Stimulated activated naive CD8-positive, alpha-beta T cell treated with anti-CD3 and anti-CD28 coated beads, Interleukin-15, Interleukin-2, amounts not matched to agents 100 U/mL and 50 U/mL, for 24 hours (primary cell): ENCODE measurements around the gene NUP214.
"Not testable (repeated sequence)": the region's sequence is repeated elsewhere in the genome, so short reads cannot be mapped to it uniquely, and the experiment has no call there.

Source experiments
- ATAC-seq: fragments of 150-1000 bp; cut with Tn5 transposase; one replicate; pipeline ENCODE4 v1.10.0; 2021
- DNase-seq: peaks from one replicate; pipeline ENCODE4 v3.0.0; 2021

The NUP214 gene

GRCh38 chr9:131197160-131197911 is 72.0 kb downstream of the NUP214 start:
- no peak for DNase-seq
- no peak for ATAC-seq

- ATAC-seq (no peak), DNase-seq (no peak)
Measured at GRCh38 chr9:131198041-131198715, 72.8 kb downstream of the NUP214 start.

DNA sequence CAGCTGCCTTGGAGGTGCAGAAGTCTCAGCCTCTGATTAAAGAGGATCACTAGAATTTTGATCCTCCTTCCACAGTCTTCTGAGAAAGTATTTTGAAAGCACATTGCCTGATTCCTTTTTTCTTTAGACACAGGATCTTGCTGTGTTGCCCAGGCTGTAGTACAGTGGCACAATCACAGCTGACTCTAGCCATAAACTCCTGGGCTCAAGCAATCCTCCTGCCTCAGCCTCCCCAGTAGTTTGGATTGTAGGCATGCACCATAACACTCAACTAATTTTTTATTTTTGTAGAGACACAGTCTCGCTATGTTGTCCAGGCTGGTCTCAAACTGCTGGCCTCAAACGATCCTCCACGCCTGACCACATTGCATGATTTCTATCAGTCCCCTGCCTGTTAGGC is 76.5 kb downstream of the NUP214 start:
- no peak for DNase-seq
- no peak for ATAC-seq

DNA sequence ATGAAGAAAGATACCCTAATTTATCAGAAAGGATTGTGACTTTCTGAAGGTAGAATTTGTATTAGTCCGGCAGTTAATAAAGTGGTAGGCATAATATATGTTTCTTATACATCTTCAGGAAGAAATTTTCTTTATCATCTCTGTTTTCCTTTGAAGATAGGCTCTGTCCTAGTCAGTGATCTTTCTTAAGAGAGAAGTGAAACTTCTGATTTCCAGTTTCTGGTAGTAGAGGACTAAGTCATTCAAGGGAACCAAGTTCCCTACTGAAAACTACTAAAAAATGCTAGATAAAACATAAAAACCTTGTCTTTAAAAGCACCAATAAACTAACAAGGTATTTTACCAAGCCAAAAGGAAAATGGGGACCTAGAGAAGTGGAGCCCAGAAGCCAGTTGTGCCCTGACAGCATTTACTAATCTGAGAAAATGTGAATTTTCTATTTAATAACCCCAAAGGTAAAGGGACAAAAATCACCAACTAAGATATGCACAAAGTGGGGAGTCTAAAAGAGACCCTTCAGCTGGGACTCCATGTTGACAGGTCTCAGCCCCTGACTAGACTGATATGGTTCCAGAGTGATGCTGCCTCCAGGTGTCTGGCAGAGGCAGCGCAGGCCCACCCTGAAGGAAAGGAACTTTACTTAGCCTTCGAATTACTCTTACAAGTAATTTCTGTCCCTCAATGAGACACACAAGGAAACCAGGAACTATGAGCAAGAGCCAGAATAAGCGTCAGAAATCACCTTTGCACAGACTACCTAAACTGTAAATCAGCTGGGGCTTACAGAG is 78.2 kb downstream of the NUP214 start:
- ATAC-seq (no peak), DNase-seq (no peak)

GRCh38 chr9:131204285-131204684 is 78.9 kb downstream of the NUP214 start:
- ATAC-seq (no peak), DNase-seq (no peak)

GRCh38 chr9:131206495-131206894 is 81.1 kb downstream of the NUP214 start:
- DNase-seq (no peak), ATAC-seq (no peak)

- ATAC-seq, DNase-seq: not testable (repeated sequence)
Measured at GRCh38 chr9:131211920-131212319, 86.5 kb downstream of the NUP214 start.

DNA sequence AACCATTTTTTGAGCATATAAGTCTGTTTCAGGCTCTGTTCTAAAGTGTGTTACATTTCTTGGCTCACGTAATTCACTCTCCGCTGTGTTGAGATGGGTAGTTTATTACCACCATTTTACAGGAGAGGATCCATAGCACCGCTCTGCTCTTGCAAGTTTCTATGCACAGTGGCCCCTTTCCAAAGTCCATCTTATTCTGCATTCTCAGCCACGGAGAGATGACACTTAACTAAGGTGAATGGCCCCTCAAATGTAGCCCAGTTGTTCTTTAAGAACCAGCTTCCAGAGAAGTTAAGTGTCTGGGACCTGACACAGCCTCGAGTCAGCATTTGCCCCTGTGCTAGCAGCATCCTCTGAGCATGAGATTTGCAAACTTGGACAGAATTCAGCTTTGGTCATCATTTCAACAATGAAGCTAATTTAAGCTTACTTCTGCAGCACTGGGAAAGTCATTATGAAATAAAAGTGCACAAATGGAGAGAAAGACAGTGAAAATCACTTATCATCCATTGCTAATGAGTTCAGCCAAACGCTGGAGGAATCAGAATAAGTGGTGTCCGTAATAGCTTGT is 89.0 kb downstream of the NUP214 start:
- no peak for DNase-seq
- no peak for ATAC-seq

DNA sequence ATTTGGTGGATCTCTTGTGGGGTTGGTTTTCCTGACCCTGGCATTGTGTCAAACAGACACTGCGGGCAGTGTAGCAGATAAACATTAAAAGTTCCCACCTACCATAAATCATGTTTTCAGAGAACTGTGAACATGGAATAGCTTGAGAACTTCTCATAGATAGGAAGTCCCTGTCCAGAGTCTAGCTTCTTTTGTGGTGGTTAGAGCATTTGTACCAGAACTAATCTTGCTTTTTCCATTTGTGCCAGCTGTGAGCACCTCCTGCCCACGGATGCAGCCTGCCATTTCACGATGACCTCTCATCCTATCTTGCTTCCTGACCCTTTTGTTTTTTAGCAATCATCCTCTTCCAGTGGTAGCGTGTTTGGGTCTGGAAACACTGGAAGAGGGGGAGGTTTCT is 89.5 kb downstream of the NUP214 start:
- DNase-seq (no peak), ATAC-seq (no peak)

DNA sequence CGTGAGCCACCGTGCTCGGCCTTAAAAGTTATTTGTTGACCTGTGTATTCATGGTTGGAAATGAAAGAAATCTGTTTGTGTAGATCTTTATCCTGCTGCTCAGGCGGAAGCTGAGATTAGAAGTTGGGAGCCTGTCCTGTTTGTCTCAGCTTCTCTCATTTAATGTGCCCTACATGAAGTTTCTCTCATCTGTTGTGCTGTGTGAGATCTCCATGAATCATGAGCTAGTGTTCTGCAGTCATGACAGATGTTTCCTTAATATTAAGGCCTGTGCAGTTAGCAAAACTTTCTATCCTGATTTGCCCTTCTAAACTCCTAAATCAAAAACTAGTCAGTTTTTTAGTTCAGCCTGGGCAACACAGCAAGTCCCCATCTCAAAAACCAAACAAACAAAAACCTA is 91.4 kb downstream of the NUP214 start:
- no peak for DNase-seq
- ATAC-seq: no peak

DNA sequence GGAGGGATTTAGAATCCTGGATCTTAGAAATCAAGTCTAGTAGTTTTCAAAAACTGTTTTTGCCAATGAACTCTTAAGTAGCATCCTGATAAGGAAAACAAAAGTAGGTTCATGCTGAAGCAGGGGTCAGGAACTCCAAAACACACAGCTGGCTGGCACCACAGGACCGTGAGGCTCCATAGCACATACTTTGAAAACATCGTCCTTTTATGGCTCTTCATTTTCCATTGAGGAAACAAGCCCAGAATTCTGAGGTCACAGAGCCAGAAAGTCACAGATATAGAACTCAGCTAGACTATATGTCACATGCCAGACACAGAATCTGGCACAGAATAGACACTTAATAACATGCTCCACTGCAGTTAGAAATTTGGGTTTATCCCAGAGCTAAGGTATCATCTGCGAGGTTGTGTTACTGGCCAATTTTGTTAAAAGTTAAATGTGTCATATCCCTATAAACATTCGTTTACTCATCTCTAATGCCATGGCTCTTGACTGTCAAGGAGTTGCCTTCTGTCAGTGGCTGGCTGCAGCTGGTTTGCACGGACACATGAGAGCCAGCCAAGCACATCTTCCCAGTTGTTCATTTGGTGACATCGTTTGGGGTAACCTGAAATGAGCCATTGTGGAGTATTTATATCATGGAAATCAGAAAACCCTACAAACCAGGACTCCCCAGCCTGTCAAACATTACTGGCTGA is 92.1 kb downstream of the NUP214 start:
- ATAC-seq (no peak), DNase-seq (no peak)

- no peak for ATAC-seq
- DNase-seq: no peak
Measured at GRCh38 chr9:131218370-131218769, 93.0 kb downstream of the NUP214 start.

DNA sequence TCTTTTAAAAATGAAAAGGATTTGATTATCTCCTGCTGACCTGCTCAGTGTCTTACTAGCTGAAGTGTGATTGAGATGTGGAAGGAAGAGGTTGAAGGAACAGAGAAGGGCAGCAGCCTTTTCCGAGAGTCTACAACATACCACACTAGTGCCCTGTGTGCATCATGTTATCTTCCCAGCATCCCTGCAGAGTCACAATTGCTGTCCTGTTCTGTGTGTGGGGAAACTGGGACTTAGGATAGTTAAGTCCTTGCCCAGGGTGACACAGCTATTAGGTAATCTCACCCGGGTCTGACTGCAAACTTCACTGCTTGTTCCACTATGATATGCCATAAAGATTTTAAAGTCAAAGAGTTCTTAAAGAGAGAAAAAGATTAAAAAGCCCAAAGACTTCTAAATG is 95.1 kb downstream of the NUP214 start:
- DNase-seq: no peak
- ATAC-seq: no peak

GRCh38 chr9:131222460-131222859 is 97.1 kb downstream of the NUP214 start:
- ATAC-seq: no peak
- DNase-seq: no peak

- DNase-seq (no peak), ATAC-seq (no peak)
Measured at GRCh38 chr9:131226226-131226625, 100.8 kb downstream of the NUP214 start.

GRCh38 chr9:131227112-131227958 is 101.9 kb downstream of the NUP214 start:
- no peak for DNase-seq
- ATAC-seq: no peak

DNA sequence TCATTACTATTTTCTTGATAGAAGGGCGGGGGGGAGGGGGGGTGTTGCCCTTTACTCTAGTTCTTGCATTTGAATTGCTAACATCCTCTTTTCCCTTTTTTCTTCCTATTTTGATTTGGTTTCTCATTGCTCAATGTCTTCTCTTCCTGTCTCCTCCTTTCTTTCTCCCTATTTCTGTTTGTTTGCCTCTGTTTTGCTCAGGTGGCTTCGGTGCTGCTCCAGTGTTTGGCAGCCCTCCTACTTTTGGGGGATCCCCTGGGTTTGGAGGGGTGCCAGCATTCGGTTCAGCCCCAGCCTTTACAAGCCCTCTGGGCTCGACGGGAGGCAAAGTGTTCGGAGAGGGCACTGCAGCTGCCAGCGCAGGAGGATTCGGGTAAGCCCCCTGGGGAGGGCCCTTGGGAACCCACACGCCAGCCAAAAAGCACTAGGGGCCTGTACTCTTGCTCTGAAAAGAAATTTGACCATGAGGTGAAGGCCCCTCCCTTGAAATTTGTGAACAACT is 102.6 kb downstream of the NUP214 start:
- ATAC-seq: no peak
- DNase-seq: no peak

- no peak for ATAC-seq
- DNase-seq: no peak
Measured at GRCh38 chr9:131228988-131229387, 103.6 kb downstream of the NUP214 start.

- no peak for ATAC-seq
- no peak for DNase-seq
Measured at GRCh38 chr9:131233556-131233955, 108.2 kb downstream of the NUP214 start.

DNA sequence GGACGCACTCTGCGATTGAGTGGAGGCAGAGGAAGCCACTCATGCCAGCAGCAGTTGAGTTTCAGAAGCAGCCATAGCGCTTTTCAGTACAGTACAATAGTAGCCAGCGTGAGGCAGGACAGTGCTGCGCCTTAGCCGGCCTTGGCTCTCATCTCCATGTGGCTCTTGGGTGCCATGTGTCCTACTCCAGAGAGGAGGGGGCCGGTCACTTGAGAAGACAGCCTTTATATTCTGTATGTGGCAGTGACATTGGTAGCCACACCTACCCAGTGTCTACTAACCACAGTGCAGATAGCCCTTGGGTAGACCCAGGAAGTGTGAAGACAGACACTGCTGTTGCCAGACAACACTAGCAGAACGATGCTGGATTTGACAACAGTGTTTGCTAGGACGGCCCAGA is 108.6 kb downstream of the NUP214 start:
- ATAC-seq (no peak), DNase-seq (no peak)
